ENCODE measurements around the gene LTB.
A peak's percentile ranks its signal among the peaks of the same experiment; 100 is the strongest.

LTB gene

GRCh38 chr6:31546958-31547726 is 35.1 kb downstream of the LTB start, which contains the start of gene NFKBIL1 (continued):
- TF ChIP-seq ZNF518A (tag by site-specific recombination; conservative IDR thresholded peaks at IDR 0.05; ENCODE audit: low read depth) (peak; percentile 90), ZNF394 (tag by site-specific recombination; IDR thresholded peaks at IDR 0.05; ENCODE audit: borderline replicate concordance) (peak; percentile 57), ZNF510 (tag by site-specific recombination; IDR thresholded peaks at IDR 0.05; ENCODE audit: insufficient replicate concordance) (no peak), ZBTB44 (tag by site-specific recombination; IDR thresholded peaks at IDR 0.05) (peak; percentile 67; the same call in 1 of the 2 replicates), ZNF324 (tag by site-specific recombination; IDR thresholded peaks at IDR 0.05) (peak; percentile 90), SALL2 (tag by site-specific recombination; IDR thresholded peaks at IDR 0.05; ENCODE audit: borderline replicate concordance) (no peak), KLF8 (tag by site-specific recombination; IDR thresholded peaks at IDR 0.05) (peak; percentile 99), ZNF202 (tag by site-specific recombination; IDR thresholded peaks at IDR 0.05; ENCODE audit: borderline replicate concordance) (no peak), CTCF (tag by site-specific recombination; IDR thresholded peaks at IDR 0.05) (no peak; the same call in 1 of the 2 replicates), ZNF544 (tag by site-specific recombination; IDR thresholded peaks at IDR 0.05) (no peak), ZNF501 (tag by site-specific recombination; IDR thresholded peaks at IDR 0.05) (0 out of 2 replicates have a peak, but pooled peaks have one; percentile 37), ZNF580 (tag by site-specific recombination; IDR thresholded peaks at IDR 0.05) (peak; percentile 94), ZNF623 (tag by site-specific recombination; IDR thresholded peaks at IDR 0.05) (no peak; the same call in 1 of the 2 replicates), ZNF416 (tag by site-specific recombination; IDR thresholded peaks at IDR 0.05) (no peak), ZNF692 (tag by site-specific recombination; IDR thresholded peaks at IDR 0.05) (peak; percentile 93), ZNF571 (tag by site-specific recombination; IDR thresholded peaks at IDR 0.05) (no peak), ZBTB10 (tag by site-specific recombination; IDR thresholded peaks at IDR 0.05) (peak; percentile 91), ATF2 (tag by site-specific recombination; IDR thresholded peaks at IDR 0.05; ENCODE audit: low read depth) (no peak), ZNF211 (tag by site-specific recombination; IDR thresholded peaks at IDR 0.05; ENCODE audit: low read depth) (no peak; the same call in 1 of the 2 replicates), ZNF549 (tag by site-specific recombination; IDR thresholded peaks at IDR 0.05) (no peak), ZNF112 (tag by site-specific recombination; IDR thresholded peaks at IDR 0.05) (no peak), ZNF791 (tag by site-specific recombination; IDR thresholded peaks at IDR 0.05) (no peak), ZNF561 (tag by site-specific recombination; IDR thresholded peaks at IDR 0.05; ENCODE audit: borderline replicate concordance) (peak; percentile 88), ZNF16 (tag by site-specific recombination; IDR thresholded peaks at IDR 0.05; ENCODE audit: low read depth) (no peak; the same call in 1 of the 2 replicates)

All from HEK293 (cell line).